Measurements from ENCODE around the gene BTF3L4.
"Not testable (repeated sequence)": the region's sequence is repeated elsewhere in the genome, so short reads cannot be mapped to it uniquely, and the experiment has no call there.

Gene BTF3L4

DNA sequence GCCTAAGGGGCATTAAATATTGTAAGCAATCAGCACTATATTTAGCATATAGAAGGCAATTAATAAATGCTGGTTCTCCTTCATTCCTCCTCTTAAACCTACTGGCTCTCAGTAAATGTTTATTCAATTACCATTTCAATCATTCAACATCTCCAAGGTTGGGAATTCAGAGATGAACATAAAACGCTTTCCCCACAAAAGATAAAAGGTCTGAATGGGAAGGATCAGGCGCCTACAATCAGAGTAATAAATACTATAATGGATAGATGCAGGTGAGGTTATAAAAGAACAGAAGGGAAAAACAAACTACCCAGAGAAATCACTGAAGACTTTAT lies 22.1 kb upstream of the BTF3L4 start:
- FAIRE-seq (no peak), DNase-seq (ENCODE audit: insufficient read length) (no peak)
- TF ChIP-seq POLR2A (IDR thresholded peaks at IDR 0.05; ENCODE audit: low read depth, low read length), result no peak
- no peak for TF ChIP-seq TAF1 (IDR thresholded peaks at IDR 0.05; ENCODE audit: borderline replicate concordance, low read depth, low read length)
- TF ChIP-seq POLR2AphosphoS5 (IDR thresholded peaks at IDR 0.05; ENCODE audit: low read depth, low read length), result no peak

DNA sequence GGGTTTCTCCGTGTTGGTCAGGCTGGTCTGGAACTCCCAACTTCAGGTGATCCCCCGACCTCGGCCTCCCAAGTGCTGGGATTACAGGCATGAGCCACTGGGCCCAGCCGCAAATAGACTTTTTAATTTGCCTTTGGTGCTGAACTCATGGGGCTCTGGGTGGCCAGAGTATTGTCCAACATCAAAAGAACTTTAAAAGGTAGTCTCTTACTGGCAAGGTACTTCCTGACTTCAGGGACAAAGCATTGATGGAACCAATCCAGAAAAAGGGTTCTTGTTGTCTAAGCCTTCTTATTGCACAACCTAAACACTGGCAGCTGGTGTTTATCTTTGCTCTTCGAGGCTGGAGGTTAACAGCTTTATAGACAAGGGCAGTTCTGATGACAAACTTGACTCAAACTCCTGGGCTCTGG lies 18.7 kb upstream of the BTF3L4 start:
- no peak for FAIRE-seq
- no peak for TF ChIP-seq POLR2AphosphoS5 (IDR thresholded peaks at IDR 0.05; ENCODE audit: low read depth, low read length)
- TF ChIP-seq TAF1 (IDR thresholded peaks at IDR 0.05; ENCODE audit: borderline replicate concordance, low read depth, low read length), result no peak
- no peak for TF ChIP-seq POLR2A (IDR thresholded peaks at IDR 0.05; ENCODE audit: low read depth, low read length)
- no peak for DNase-seq (ENCODE audit: insufficient read length)

DNA sequence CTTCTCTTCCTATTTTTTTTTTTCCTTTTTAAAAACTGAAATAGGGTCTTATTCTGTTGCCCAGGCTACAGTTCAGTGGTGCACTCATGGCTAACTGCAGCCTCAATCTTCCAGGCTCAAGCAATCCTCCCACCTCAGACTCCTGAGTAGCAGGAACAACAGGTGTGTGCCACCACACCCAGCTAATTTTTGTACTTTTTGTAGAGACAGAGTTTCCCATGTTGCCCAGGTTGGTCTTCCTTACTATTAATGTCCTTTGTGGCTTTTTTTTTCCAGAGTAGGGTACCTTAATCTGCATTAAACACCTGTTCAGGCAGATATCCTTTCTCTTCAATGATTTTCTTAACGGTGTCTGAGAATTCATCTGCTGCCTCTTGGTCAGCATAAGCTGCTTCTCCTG lies 18.2 kb upstream of the BTF3L4 start:
- FAIRE-seq, result no peak
- TF ChIP-seq POLR2AphosphoS5 (IDR thresholded peaks at IDR 0.05; ENCODE audit: low read depth, low read length) (no peak), TAF1 (IDR thresholded peaks at IDR 0.05; ENCODE audit: borderline replicate concordance, low read depth, low read length) (no peak), POLR2A (IDR thresholded peaks at IDR 0.05; ENCODE audit: low read depth, low read length) (no peak)

DNA sequence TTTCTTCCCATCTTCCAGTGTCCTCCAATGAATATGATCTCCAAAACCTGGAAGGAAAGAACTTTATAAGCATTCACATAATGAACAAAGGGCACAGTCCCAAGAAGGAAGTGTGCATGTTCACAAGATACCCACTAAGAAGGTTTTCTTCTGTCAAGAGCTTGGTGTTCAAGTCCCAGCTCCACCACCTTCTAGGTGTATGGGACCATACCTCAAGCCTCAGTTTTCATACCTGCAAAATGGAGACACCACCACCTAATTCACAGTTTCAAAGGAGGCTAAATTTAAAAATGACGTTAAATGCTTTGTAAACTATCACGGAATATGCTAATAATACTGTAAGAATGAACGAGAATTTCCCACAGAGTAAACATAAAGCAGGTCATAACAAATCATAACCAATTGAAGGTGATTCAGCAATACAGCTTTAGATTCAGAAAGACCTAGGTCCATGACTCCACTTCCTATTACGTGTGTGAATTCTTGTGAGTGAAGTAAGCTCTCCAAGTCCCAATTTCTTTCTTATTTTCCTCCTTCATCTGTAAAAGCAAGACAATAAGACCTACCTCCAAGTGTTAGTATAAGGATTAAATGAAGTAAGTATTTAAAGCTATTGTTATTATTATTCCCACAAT lies 14.4 kb upstream of the BTF3L4 start:
- no peak for TF ChIP-seq TAF1 (IDR thresholded peaks at IDR 0.05; ENCODE audit: borderline replicate concordance, low read depth, low read length)
- TF ChIP-seq POLR2A (IDR thresholded peaks at IDR 0.05; ENCODE audit: low read depth, low read length), result no peak
- TF ChIP-seq POLR2AphosphoS5 (IDR thresholded peaks at IDR 0.05; ENCODE audit: low read depth, low read length), result no peak
- FAIRE-seq, result no peak
- DNase-seq (ENCODE audit: insufficient read length), result no peak

More for the DNA sequence above, 18.2 kb upstream of the BTF3L4 start:
- no peak for DNase-seq (ENCODE audit: insufficient read length)

DNA sequence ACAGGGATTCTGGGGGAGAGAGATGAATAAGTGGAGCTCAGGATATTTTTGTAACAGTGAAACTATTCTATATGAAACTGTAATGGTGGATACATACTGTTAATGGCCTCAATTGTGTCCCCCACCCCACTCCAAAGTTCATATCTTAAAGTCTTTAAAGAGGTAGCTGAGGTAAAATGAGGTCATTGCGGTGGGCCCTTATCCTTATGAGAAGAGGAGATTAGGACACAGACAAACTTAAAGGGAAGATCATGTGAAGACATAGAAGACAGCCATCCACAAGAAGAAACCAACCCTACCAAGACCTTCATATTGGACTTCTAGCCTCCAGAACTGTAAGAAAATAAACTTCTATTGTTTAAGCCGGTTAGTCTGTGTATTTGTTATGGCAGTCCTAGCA lies 10.9 kb upstream of the BTF3L4 start:
- no peak for FAIRE-seq
- no peak for DNase-seq (ENCODE audit: insufficient read length)
- no peak for TF ChIP-seq POLR2AphosphoS5 (IDR thresholded peaks at IDR 0.05; ENCODE audit: low read depth, low read length)
- TF ChIP-seq TAF1 (IDR thresholded peaks at IDR 0.05; ENCODE audit: borderline replicate concordance, low read depth, low read length), result no peak
- TF ChIP-seq POLR2A (IDR thresholded peaks at IDR 0.05; ENCODE audit: low read depth, low read length), result no peak

DNA sequence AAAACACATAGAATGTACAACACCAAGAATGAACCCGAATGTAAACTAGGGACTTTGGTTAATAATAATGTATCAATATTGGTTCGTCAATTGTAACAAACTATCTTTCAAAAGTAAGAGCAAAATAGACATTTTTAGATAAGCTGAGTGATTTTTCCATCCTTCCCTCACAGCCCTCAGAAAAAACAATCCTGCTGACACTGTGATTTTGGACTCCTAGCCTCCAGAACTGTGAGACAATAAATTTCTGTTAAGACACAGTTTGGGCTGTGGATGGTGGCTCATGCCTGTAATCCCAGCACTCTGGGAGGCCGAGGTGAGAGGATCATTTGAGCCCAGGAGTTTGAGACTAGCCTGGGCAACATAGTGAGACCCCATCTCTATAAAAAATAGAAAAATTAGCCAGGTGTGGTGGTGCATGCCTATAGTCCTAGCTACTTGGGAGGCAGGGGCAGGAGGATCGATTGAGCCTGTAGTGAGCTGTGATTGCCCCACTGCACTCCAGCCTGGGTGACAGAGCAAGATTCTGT lies 10.4 kb upstream of the BTF3L4 start:
- FAIRE-seq; DNase-seq (ENCODE audit: insufficient read length): not testable (repeated sequence)

DNA sequence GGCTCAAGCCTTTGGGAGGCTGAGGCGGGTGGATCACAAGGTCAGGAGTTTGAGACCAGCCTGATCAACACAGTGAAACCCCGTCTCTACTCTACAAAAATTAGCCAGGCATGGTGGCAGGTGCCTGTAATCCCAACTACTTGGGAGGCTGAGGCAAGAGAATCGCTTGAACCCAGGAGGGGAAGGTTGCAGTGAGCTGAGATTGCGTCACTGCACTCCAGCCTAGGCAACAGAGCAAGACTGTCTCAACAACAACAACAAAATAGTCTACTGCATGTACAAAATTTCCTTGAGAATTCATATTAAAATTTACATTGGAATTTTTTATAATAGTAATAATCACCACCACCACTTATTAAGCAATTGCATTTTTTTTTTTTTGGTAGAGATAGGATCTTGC lies 6.8 kb upstream of the BTF3L4 start:
- not testable (repeated sequence) for FAIRE-seq; DNase-seq (ENCODE audit: insufficient read length)

DNA sequence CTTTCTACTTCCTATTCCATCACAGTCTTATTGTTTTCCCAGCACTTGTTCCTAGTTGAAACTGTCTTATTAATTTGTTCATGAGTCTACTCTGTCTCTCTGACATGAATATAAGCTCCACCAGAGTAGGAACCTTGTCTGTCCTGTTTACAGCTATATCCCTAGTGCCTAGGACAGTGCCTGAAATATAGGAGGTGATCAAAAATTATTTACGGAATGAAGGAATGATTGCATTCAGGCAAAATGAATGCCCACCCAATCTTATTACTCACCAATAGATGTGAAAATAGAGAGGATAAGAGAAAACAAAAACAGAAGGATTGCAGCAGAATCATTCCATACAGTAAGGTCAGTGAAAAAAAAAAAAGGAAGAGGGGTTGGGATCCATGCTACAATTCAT lies 2.2 kb upstream of the BTF3L4 start:
- FAIRE-seq, result no peak
- TF ChIP-seq POLR2AphosphoS5 (IDR thresholded peaks at IDR 0.05; ENCODE audit: low read depth, low read length) (no peak), POLR2A (IDR thresholded peaks at IDR 0.05; ENCODE audit: low read depth, low read length) (no peak), TAF1 (IDR thresholded peaks at IDR 0.05; ENCODE audit: borderline replicate concordance, low read depth, low read length) (no peak)
- DNase-seq (ENCODE audit: insufficient read length), result no peak

DNA sequence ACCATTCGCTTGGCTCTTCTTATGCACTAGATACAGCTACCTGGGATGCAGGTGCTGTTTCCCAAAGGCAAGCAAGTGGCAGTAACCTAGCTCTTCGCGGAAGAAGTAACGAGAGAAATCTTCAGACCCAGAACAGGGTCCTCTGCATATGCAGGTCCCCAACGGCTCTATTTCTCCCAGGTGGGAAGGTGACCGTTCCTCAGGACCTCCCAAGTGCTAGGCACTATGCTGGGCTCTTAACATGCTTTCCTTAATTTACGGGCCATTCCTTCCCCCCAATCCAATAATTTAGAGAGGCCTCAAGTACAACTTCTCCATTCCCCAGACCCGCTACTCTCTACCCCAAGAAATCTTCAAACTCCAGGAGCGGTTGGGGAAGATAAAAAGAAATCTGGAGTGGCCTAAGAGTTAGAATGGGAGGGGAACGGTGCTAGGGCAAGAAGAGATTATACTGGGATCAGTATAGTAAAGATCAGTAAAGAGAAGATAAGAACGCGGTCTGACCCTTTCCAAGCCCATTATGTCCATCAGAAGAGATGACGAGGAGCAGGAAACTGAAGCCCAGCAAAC lies 1.5 kb upstream of the BTF3L4 start:
- FAIRE-seq (no peak), DNase-seq (ENCODE audit: insufficient read length) (no peak)
- TF ChIP-seq POLR2A (IDR thresholded peaks at IDR 0.05; ENCODE audit: low read depth, low read length), result no peak
- TF ChIP-seq TAF1 (IDR thresholded peaks at IDR 0.05; ENCODE audit: borderline replicate concordance, low read depth, low read length), result no peak
- TF ChIP-seq POLR2AphosphoS5 (IDR thresholded peaks at IDR 0.05; ENCODE audit: low read depth, low read length), result no peak

DNA sequence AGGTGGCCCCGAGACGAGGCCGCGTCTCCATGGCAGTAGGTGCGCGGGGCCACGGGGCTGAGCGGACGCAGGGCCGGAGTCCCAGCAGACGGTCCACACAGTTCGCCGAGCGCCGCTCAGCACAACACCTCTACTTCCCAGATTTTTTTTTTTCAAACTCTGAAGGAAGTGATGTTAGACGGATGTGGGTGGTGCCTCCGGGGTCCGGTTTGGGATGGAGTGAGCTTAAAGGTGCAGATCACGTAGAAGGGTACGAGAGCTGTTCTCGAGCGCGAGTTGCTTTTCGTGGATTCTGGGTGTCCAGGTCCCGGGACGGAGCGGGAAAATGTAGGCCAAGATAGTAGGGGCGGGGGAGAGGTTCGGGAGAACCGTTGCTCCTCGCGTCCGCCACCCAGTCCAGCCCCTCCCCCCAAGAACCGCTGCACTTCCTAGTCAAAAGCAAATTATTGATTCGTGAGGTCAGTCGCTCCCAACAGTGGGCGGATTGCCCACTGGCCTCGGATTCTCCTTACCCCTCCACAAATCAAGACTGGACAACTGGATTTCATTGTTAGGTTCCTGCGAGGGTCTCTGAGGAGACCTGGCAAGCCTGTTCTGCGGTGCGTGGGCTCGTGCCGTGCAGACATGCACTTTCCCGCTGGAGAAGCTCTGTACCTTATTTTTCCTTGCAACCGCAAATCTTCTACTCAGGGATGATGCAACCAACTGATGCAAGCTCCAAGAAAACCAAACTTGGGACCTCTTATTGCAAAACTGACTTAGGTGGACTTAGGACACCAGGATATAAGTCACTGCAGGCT lies 829 bp upstream of the BTF3L4 start, which contains the start of gene TXNDC12:
Gene TXNDC12 (minus strand): TSS at position 126 of the 800 bp plus-strand sequence. CDS start 95 bp downstream, at position 31.
- TF ChIP-seq POLR2A (IDR thresholded peaks at IDR 0.05; ENCODE audit: low read depth, low read length) (peak; percentile 75; the same call in 1 of the 2 replicates), POLR2AphosphoS5 (IDR thresholded peaks at IDR 0.05; ENCODE audit: low read depth, low read length) (peak; percentile 52; the same call in 1 of the 2 replicates), TAF1 (IDR thresholded peaks at IDR 0.05; ENCODE audit: borderline replicate concordance, low read depth, low read length) (peak; percentile 66)
- FAIRE-seq (peak; percentile 87), DNase-seq (ENCODE audit: insufficient read length) (peak; percentile 47)

DNA sequence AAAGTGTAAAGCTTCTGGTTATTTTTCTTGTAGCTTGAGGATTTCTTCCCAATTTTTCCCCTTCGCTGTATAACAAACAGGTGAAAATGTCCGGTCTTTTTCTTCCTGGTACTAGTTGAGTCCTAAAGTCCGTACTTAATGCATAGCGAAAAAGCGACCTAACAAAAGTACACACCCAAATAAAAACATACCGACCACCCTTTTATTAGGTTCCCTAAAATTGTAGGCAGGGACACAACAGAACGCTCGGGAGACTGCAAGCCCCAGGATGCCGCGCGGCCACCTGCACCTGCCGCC lies 281 bp upstream of the BTF3L4 start:
- TF ChIP-seq TAF1 (IDR thresholded peaks at IDR 0.05; ENCODE audit: borderline replicate concordance, low read depth, low read length), result no peak
- TF ChIP-seq POLR2AphosphoS5 (IDR thresholded peaks at IDR 0.05; ENCODE audit: low read depth, low read length), result no peak
- no peak for FAIRE-seq
- DNase-seq (ENCODE audit: insufficient read length), result no peak

DNA sequence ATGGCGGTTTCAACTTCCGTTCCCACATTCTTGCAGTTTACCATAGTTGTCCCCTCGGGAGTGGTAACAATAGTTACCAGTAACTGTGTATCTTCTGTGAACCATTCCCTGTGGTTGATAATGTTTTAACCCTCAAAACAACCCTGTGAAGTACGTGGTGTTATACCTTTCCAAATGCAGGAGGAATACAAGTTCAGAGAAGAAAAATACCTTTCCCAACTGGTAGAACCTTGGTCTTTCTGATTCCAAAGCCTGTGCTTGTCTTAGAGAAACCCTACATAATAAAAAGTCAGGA lies 789 bp downstream of the BTF3L4 start:
- DNase-seq (ENCODE audit: insufficient read length) (no peak), FAIRE-seq (no peak)
- TF ChIP-seq TAF1 (IDR thresholded peaks at IDR 0.05; ENCODE audit: borderline replicate concordance, low read depth, low read length) (no peak), POLR2A (IDR thresholded peaks at IDR 0.05; ENCODE audit: low read depth, low read length) (no peak), POLR2AphosphoS5 (IDR thresholded peaks at IDR 0.05; ENCODE audit: low read depth, low read length) (no peak)
